Hepatocyte (in vitro differentiated cells): Measurements from ENCODE around the gene KDM8. TPM values are rescaled to one million over a fixed set of nuclear protein-coding genes. Genes with fewer than 3 reads are reported as not detected.

Experiments used
- DNase-seq: peaks from one replicate; pipeline ENCODE4 v3.0.0-alpha.2; 2016; ENCODE audit warnings: low spot score
- H2AFZ ChIP-seq: fragments of 200-600 bp; sonication (generic); 2 replicates; pipeline ENCODE4 v1.6.0; 2016; ENCODE audit warnings: antibody characterized with exemption, mild to moderate bottlenecking
- H3K27ac ChIP-seq: fragments of 200-600 bp; sonication (generic); 2 replicates; pipeline ENCODE4 v1.5.1; 2016; ENCODE audit warnings: mild to moderate bottlenecking
- H3K27me3 ChIP-seq: fragments of 200-600 bp; sonication (generic); 2 replicates; pipeline ENCODE4 v1.6.1; 2016
- H3K36me3 ChIP-seq: fragments of 200-600 bp; sonication (generic); replicated peaks from 2 replicates; pipeline ENCODE4 v1.5.1; 2016; ENCODE audit warnings: low read depth; ENCODE audit not compliant: insufficient read depth
- H3K4me1 ChIP-seq: fragments of 200-600 bp; sonication (generic); 2 replicates; pipeline ENCODE4 v1.5.1; 2016; ENCODE audit warnings: mild to moderate bottlenecking, moderate library complexity; ENCODE audit not compliant: insufficient read depth
- H3K4me2 ChIP-seq: fragments of 200-600 bp; sonication (generic); 2 replicates; pipeline ENCODE4 v1.6.0; 2016
- H3K4me3 ChIP-seq: fragments of 200-600 bp; sonication (generic); 2 replicates; pipeline ENCODE4 v1.5.1; 2016; ENCODE audit warnings: mild to moderate bottlenecking
- H3K79me2 ChIP-seq: fragments of 200-600 bp; sonication (generic); 2 replicates; pipeline ENCODE4 v1.6.0; 2017; ENCODE audit warnings: mild to moderate bottlenecking
- H3K9me2 ChIP-seq: fragments of 200-600 bp; sonication (generic); replicated peaks from 2 replicates; pipeline ENCODE4 v1.6.0; 2017; ENCODE audit warnings: mild to moderate bottlenecking; ENCODE audit not compliant: insufficient read depth
- H3K9me3 ChIP-seq: fragments of 200-600 bp; sonication (generic); 2 replicates; pipeline ENCODE4 v1.5.1; 2016; ENCODE audit warnings: low read depth, mild to moderate bottlenecking
- H4K20me1 ChIP-seq: fragments of 200-600 bp; sonication (generic); 2 replicates; pipeline ENCODE4 v1.6.0; 2016; ENCODE audit warnings: mild to moderate bottlenecking; ENCODE audit not compliant: insufficient read depth, poor library complexity, severe bottlenecking
- EZH2 ChIP-seq: fragments of 200-600 bp; sonication (generic); IDR thresholded peaks from 2 replicates; pipeline ENCODE4 v1.6.1; 2016; ENCODE audit warnings: antibody characterized with exemption, mild to moderate bottlenecking, borderline replicate concordance
- EZH2phosphoT487 ChIP-seq: fragments of 200-600 bp; sonication (generic); IDR thresholded peaks from one replicate; pipeline ENCODE4 v1.6.1; 2018; ENCODE audit warnings: antibody characterized with exemption, mild to moderate bottlenecking, low read depth, moderate library complexity; ENCODE audit not compliant: unreplicated experiment, severe bottlenecking
- WGBS: methylation state at CpG from one replicate; pipeline ENCODE4 v1.1.6; 2016; ENCODE audit warnings: low lambda C conversion rate; ENCODE audit errors: missing lambda C conversion rate; 5-methylcytosine and 5-hydroxymethylcytosine counted together
- polyA plus RNA-seq: library from polyadenylated mRNA; unstranded; fragments of >200 nt; fragmentation: Nextera tagmentation; extraction: Ambion mirVana; gene quantifications from 2 replicates; pipeline ENCODE4 v1.2.1, GENCODE V29; 2016
- total RNA-seq: library from RNA; depleted of rRNA; stranded (reverse); fragments of >200 nt; gene quantifications from 2 replicates; pipeline ENCODE4 v1.2.3, GENCODE V29; 2014
- TF ChIP-seq, protein P1 (sequence below): fragments of 200-600 bp; sonication (generic); IDR thresholded peaks from 2 replicates; pipeline ENCODE4 v1.5.1; 2016; ENCODE audit warnings: antibody characterized with exemption, mild to moderate bottlenecking; ENCODE audit not compliant: poor library complexity

KDM8 gene
- total and polyA plus RNA-seq, 2 experiments from 2014 or later = 7.2 to 9.7 TPM

DNA sequence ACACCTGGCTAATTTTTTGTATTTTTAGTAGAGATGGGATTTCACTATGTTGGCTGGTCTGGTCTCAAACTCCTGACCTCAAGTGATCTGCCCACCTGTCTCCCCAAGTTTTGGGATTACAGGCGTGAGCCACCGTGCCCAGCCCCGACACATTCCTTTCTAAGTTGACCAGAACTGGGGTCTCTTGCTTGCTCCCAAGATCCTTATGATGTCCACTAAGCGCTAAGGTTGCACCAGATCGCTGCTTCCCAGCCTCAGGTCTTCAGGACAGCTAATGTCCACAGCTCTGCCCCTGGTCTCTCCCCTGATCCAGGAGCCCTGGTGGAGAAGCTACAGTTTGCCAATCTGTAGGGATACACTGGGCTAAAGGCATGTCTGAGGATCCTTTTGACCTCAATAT lies 35.7 kb downstream of the KDM8 start:
- TF ChIP-seq EZH2phosphoT487 (no peak), EZH2 (no peak)
- TF ChIP-seq, protein P1, sequence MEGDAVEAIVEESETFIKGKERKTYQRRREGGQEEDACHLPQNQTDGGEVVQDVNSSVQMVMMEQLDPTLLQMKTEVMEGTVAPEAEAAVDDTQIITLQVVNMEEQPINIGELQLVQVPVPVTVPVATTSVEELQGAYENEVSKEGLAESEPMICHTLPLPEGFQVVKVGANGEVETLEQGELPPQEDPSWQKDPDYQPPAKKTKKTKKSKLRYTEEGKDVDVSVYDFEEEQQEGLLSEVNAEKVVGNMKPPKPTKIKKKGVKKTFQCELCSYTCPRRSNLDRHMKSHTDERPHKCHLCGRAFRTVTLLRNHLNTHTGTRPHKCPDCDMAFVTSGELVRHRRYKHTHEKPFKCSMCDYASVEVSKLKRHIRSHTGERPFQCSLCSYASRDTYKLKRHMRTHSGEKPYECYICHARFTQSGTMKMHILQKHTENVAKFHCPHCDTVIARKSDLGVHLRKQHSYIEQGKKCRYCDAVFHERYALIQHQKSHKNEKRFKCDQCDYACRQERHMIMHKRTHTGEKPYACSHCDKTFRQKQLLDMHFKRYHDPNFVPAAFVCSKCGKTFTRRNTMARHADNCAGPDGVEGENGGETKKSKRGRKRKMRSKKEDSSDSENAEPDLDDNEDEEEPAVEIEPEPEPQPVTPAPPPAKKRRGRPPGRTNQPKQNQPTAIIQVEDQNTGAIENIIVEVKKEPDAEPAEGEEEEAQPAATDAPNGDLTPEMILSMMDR = no peak
- H3K4me1 ChIP-seq = peaks cover 14% of the 10 kb centered on the region

DNA sequence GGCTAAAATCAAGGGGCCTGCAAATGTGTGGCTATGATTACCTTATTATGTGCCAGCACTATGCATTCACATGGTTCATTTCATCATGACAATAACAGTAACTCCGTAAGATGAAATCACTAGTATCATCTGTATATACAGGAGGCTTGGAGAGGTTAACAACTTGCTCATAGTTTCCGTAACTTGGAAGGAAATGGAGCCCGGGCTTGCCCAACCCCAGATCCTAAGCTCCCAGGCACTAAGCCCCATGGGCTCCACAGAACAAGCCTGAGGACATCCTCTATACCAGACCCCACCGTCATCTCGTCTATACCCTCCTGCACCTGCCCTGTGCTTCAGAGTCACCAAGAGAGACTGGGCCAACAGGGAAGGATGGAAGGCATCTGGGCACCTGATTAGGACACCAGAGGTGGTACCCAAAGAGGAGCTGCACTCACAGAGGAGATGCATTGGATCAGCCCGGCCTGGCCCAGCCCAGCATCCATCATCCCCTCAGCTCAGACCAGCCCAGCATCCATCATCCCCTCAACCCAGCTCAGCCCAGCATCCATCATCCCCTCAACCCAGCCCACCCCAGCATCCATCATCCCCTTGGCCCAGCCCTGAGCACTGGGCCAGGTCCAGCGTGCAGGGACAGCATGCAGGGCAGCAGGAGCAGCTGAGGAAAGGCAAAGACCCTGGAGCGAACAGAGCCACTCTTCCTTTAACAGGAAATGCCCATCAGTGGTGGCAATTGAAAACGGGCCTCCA lies 36.8 kb downstream of the KDM8 start:
- no peaks in the 10 kb centered on the region for H4K20me1 ChIP-seq
- H3K27me3 ChIP-seq = no peaks in the 10 kb centered on the region
- H3K36me3 ChIP-seq = no peaks in the 10 kb centered on the region
- WGBS = 93% methylated on average over 9 of the region's 9 CpGs
- no peak overlapping the region for H3K27ac ChIP-seq
- H2AFZ ChIP-seq = no peak overlapping the region
- TF ChIP-seq EZH2 (no peak), EZH2phosphoT487 (no peak)
- TF ChIP-seq, protein P1 = no peak
- no peak for DNase-seq
- H3K4me3 ChIP-seq = no peak overlapping the region
- H3K9me2 ChIP-seq = no peaks in the 10 kb centered on the region
- peaks cover 3% of the 10 kb centered on the region for H3K79me2 ChIP-seq
- H3K4me1 ChIP-seq = peaks cover 14% of the 10 kb centered on the region
- H3K4me2 ChIP-seq = no peak overlapping the region
- H3K9me3 ChIP-seq = no peaks in the 10 kb centered on the region

More for the DNA sequence above, 35.7 kb downstream of the KDM8 start:
- Histone ChIP-seq H3K4me3 (no peak overlapping the region), H3K36me3 (no peaks in the 10 kb centered on the region), H3K4me2 (no peak overlapping the region), H4K20me1 (no peaks in the 10 kb centered on the region), H3K9me3 (no peaks in the 10 kb centered on the region), H3K79me2 (no peaks in the 10 kb centered on the region), H3K27ac (no peak overlapping the region), H3K27me3 (no peaks in the 10 kb centered on the region), H3K9me2 (no peaks in the 10 kb centered on the region), H2AFZ (no peak overlapping the region)
- no peak for DNase-seq
- WGBS = 97% methylated on average over 5 of the region's 5 CpGs

DNA sequence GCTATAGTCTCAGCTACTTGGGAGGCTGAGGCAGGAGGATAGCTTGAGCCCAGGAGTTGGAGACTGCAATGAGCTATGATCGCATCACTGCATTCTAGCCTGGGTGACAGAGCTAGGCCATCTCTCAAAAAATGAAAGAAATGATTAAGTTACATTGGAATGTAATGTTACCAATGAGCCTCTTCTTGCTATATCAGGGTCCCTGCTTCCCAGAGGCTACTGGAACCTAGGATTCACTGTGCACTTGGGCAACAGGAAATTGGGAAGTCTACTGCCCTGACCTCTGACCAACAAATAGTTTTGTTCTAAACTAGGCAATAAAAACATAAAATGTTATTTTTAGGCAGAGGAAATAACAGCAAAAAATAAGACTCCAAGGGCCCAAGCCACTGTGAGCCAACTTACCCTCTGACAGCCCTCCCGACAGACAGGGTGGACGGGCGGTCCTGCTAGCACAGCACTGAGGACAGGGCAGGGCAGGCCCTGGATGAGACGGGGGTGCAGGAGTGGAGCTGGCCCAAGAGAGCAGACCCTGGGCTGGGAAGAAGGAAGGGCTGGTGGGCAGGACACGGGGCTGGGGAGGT lies 37.7 kb downstream of the KDM8 start:
- H2AFZ ChIP-seq = no peak overlapping the region
- H3K4me1 ChIP-seq = peaks cover 14% of the 10 kb centered on the region
- H3K36me3 ChIP-seq = no peaks in the 10 kb centered on the region
- no peak for DNase-seq
- peaks cover 5% of the 10 kb centered on the region for H3K79me2 ChIP-seq
- no peaks in the 10 kb centered on the region for H3K27me3 ChIP-seq
- H4K20me1 ChIP-seq = no peaks in the 10 kb centered on the region
- peak overlapping the region; percentile 73 for H3K27ac ChIP-seq
- no peaks in the 10 kb centered on the region for H3K9me3 ChIP-seq
- TF ChIP-seq, protein P1 = no peak
- TF ChIP-seq EZH2phosphoT487 (no peak), EZH2 (no peak)
- 92% methylated on average over 6 of the region's 6 CpGs for WGBS
- H3K4me3 ChIP-seq = no peak overlapping the region
- H3K4me2 ChIP-seq = no peak overlapping the region
- no peaks in the 10 kb centered on the region for H3K9me2 ChIP-seq
